Smooth muscle cell (in vitro differentiated cells): ENCODE results near the gene KASH5. TPM values are rescaled to one million over a fixed set of nuclear protein-coding genes. Genes with fewer than 3 reads are reported as not detected.

ENCODE experiments used
- DNase-seq: peaks from one replicate; lab custom pipeline; 2025; ENCODE audit not compliant: unreplicated experiment; lab: John Stamatoyannopoulos, UW
- H2AFZ ChIP-seq: fragments of 200-600 bp; sonication (generic); 2 replicates; pipeline ENCODE4 v1.6.0; 2016; ENCODE audit warnings: antibody characterized with exemption, low read depth, mild to moderate bottlenecking
- H3F3A ChIP-seq: fragments of 200-600 bp; sonication (generic); 2 replicates; pipeline ENCODE4 v1.6.0; 2017; ENCODE audit warnings: antibody characterized with exemption, low read depth
- H3K27ac ChIP-seq: fragments of 200-600 bp; sonication (generic); 2 replicates; pipeline ENCODE4 v1.5.1; 2016; ENCODE audit warnings: low read depth, mild to moderate bottlenecking
- H3K27me3 ChIP-seq: fragments of 200-600 bp; sonication (generic); 2 replicates; pipeline ENCODE4 v1.6.1; 2016; ENCODE audit warnings: low read depth, mild to moderate bottlenecking
- H3K36me3 ChIP-seq: fragments of 200-600 bp; sonication (generic); 2 replicates; pipeline ENCODE4 v1.5.1; 2016; ENCODE audit warnings: low read depth
- H3K4me1 ChIP-seq: fragments of 200-600 bp; sonication (generic); 2 replicates; pipeline ENCODE4 v1.5.1; 2016; ENCODE audit warnings: low read depth
- H3K4me2 ChIP-seq: fragments of 200-600 bp; sonication (generic); 2 replicates; pipeline ENCODE4 v1.6.0; 2016; ENCODE audit warnings: mild to moderate bottlenecking
- H3K4me3 ChIP-seq: fragments of 200-600 bp; sonication (generic); 2 replicates; pipeline ENCODE4 v1.5.1; 2016; ENCODE audit warnings: mild to moderate bottlenecking
- H3K79me2 ChIP-seq: fragments of 200-600 bp; sonication (generic); 2 replicates; pipeline ENCODE4 v1.6.0; 2016; ENCODE audit warnings: low read depth, mild to moderate bottlenecking
- H3K9ac ChIP-seq: fragments of 200-600 bp; sonication (generic); 2 replicates; pipeline ENCODE4 v1.6.0; 2016; ENCODE audit warnings: low read depth
- H3K9me3 ChIP-seq: fragments of 200-600 bp; sonication (generic); replicated peaks from 2 replicates; pipeline ENCODE4 v1.5.1; 2016; ENCODE audit warnings: low read depth
- H4K20me1 ChIP-seq: fragments of 200-600 bp; sonication (generic); 2 replicates; pipeline ENCODE4 v1.6.0; 2016; ENCODE audit warnings: low read depth
- WGBS: methylation state at CpG from one replicate; pipeline ENCODE4 v1.1.7; 2016; ENCODE audit warnings: low lambda C conversion rate; 5-methylcytosine and 5-hydroxymethylcytosine counted together
- polyA plus RNA-seq: library from polyadenylated mRNA; unstranded; fragments of >200 nt; fragmentation: Nextera tagmentation; extraction: Ambion mirVana; gene quantifications from 2 replicates; pipeline ENCODE4 v1.2.1, GENCODE V29; 2016
- total RNA-seq: library from RNA; depleted of rRNA; stranded (reverse); fragments of >200 nt; gene quantifications from 2 replicates; pipeline ENCODE4 v1.2.3, GENCODE V29; 2014
- TF ChIP-seq, protein P1 (sequence below): fragments of 200-600 bp; sonication (generic); IDR thresholded peaks from 2 replicates; pipeline ENCODE4 v1.5.1; 2017; ENCODE audit warnings: borderline replicate concordance, mild to moderate bottlenecking, antibody characterized with exemption; ENCODE audit not compliant: insufficient read depth, poor library complexity, severe bottlenecking

KASH5 gene
- total and polyA plus RNA-seq, 2 experiments from 2014 or later: not detected

DNA sequence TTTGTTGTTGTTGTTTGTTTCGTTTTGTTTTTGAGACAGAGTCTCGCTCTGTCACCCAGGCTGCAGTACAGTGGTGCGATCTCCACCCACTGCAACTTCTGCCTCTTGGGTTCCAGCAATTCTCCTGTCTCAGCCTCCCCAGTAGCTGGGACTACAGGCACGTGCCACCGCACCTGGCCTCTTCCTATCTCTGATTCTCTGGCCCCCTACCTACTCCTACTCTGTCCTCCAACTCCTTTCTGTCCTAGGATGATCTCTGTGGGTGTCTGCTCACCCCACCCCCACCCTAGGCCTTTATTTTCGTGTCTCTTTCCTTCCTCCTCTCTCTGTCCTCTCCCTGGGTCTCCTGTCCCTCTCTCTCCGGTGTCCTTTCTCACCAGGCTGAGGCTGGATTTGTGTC lies 62.4 kb downstream of the KASH5 start:
- Histone ChIP-seq H3K9me3 (no peaks in the 10 kb centered on the region), H2AFZ (no peak overlapping the region), H3K4me3 (peak overlapping the region; percentile 86), H3K36me3 (no peaks in the 10 kb centered on the region), H3K27me3 (no peaks in the 10 kb centered on the region), H3K9ac (peak overlapping the region; percentile 87), H4K20me1 (no peaks in the 10 kb centered on the region), H3K4me1 (peaks cover 13% of the 10 kb centered on the region), H3F3A (no peaks in the 10 kb centered on the region), H3K27ac (no peak overlapping the region), H3K79me2 (no peaks in the 10 kb centered on the region), H3K4me2 (peak overlapping the region; percentile 93)
- no peak for DNase-seq
- WGBS: 92% methylated on average over 7 of the region's 7 CpGs
- TF ChIP-seq, protein P1, sequence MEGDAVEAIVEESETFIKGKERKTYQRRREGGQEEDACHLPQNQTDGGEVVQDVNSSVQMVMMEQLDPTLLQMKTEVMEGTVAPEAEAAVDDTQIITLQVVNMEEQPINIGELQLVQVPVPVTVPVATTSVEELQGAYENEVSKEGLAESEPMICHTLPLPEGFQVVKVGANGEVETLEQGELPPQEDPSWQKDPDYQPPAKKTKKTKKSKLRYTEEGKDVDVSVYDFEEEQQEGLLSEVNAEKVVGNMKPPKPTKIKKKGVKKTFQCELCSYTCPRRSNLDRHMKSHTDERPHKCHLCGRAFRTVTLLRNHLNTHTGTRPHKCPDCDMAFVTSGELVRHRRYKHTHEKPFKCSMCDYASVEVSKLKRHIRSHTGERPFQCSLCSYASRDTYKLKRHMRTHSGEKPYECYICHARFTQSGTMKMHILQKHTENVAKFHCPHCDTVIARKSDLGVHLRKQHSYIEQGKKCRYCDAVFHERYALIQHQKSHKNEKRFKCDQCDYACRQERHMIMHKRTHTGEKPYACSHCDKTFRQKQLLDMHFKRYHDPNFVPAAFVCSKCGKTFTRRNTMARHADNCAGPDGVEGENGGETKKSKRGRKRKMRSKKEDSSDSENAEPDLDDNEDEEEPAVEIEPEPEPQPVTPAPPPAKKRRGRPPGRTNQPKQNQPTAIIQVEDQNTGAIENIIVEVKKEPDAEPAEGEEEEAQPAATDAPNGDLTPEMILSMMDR: no peak

DNA sequence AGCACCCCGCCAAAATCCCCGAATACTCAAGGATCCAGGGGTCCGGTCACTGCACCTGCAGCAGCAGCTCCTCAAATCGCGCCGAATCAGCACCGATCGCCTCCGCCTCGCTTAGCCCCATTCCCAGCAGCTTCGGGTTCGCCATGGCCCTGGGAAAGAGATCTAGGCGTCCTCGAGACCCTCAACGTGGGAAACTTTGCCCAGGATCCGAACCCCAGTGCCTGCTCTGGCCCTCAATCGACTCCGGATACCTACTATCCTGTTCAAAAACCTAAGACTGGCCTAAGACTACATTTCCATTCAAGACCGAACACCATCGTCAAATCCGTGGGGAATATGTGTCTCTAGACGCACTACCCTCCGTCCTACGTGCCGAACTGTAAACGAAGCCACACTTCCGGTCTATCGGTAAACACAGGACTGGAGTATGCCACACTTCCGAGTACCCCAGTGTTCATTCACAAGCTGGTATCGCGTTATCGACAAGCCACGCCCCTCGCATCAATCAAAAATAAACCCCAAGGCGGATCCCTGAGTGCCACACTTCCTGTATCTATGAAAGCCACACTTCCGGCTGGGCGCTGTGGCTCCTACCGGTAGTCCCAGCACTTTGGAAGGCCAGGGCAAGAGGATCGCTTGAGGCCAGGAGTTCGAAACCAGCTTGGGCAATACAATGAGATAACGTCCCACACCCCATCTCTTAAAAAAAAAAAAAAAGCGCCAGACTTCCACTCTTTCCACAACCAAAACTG lies 63.6 kb downstream of the KASH5 start, which contains the start of gene PIH1D1:
Gene PIH1D1 (minus strand): TSS at position 385 of the 752 bp plus-strand sequence. CDS start 240 bp downstream, at position 145.
- no peaks in the 10 kb centered on the region for H3F3A ChIP-seq
- WGBS: 2% methylated on average over 42 of the region's 42 CpGs
- no peaks in the 10 kb centered on the region for H3K79me2 ChIP-seq
- no peaks in the 10 kb centered on the region for H3K36me3 ChIP-seq
- H3K4me2 ChIP-seq: peak within 1 kb of the TSS; percentile 93
- H3K9me3 ChIP-seq: no peaks in the 10 kb centered on the region
- peak; percentile 70 for DNase-seq
- no peaks in the 10 kb centered on the region for H4K20me1 ChIP-seq
- H3K27me3 ChIP-seq: no peaks in the 10 kb centered on the region
- TF ChIP-seq, protein P1: no peak
- H3K4me1 ChIP-seq: peaks cover 13% of the 10 kb centered on the region
- H2AFZ ChIP-seq: peak within 1 kb of the TSS; percentile 60
- peak within 1 kb of the TSS; percentile 86 for H3K4me3 ChIP-seq
- H3K9ac ChIP-seq: peak within 1 kb of the TSS; percentile 87
- peak within 1 kb of the TSS; percentile 95 for H3K27ac ChIP-seq

DNA sequence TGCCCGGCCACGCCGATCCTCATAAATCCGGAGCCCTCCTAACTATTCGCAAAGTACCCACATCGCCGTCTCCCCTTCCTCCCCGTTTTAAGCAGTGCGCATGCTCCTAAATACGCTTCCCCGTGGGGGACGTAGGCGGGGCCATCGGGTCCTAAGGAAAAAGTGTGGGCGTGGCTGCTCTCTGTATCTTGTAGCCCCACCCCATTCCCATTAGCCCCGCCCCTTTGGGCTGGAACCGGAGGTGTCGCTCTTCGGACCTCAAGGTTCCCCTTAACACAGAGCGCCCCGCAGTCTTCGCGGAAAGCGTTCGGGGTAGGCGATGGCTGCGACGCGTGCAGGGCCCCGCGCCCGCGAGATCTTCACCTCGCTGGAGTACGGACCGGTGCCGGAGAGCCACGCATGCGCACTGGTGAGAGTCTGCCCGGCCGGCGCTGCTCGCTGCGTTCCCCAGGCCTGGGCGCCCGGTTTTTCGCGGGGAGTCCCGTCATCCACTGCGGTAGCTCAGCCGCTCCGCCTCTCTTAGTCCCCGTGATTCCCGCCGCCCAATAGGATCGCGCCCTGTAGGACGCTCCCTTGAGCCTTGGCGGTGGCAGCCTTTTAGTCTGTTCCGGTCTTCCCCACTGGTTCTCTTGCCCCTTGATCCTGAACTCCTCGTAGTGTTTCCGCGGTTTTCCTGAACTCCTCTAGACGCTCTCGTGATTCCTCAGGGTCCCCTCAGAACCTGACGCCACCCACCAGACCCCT lies 65.1 kb downstream of the KASH5 start, which contains the start of gene ALDH16A1:
Gene ALDH16A1 (plus strand): TSS at position 213 of the 744 bp plus-strand sequence. CDS start 107 bp downstream, at position 320.
- Histone ChIP-seq H2AFZ (peak within 1 kb of the TSS; percentile 36), H3F3A (no peaks in the 10 kb centered on the region), H3K9ac (peak within 1 kb of the TSS; percentile 95), H3K4me3 (peak within 1 kb of the TSS; percentile 86), H4K20me1 (no peaks in the 10 kb centered on the region), H3K4me1 (peaks cover 13% of the 10 kb centered on the region), H3K9me3 (no peaks in the 10 kb centered on the region), H3K27me3 (no peaks in the 10 kb centered on the region), H3K79me2 (no peaks in the 10 kb centered on the region), H3K4me2 (peak within 1 kb of the TSS; percentile 93), H3K27ac (peak within 1 kb of the TSS; percentile 95), H3K36me3 (no peaks in the 10 kb centered on the region)
- peak; percentile 100 for DNase-seq
- 1% methylated on average over 65 of the region's 66 CpGs for WGBS
- TF ChIP-seq, protein P1: no peak
